SK-N-SH (cell line): ENCODE data around the gene RGS9. TPM values are rescaled to one million over a fixed set of nuclear protein-coding genes. Genes with fewer than 3 reads are reported as not detected.
A peak's percentile ranks its signal among the peaks of the same experiment; 100 is the strongest.

Source experiments
- CTCF ChIA-PET: fragments of 300-600, 350-600 bp; formaldehyde crosslinking; extraction: SDS; loops from one replicate; lab custom pipeline; 2021; lab: Yijun Ruan, JAX
- POLR2A ChIA-PET: fragments of 350-600 bp; sonication (Branson Sonifier 250); formaldehyde crosslinking; extraction: SDS; loops from one replicate; lab custom pipeline; 2020; ENCODE audit warnings: antibody characterized with exemption, inconsistent platforms; lab: Yijun Ruan, JAX
- DNase-seq: peaks from one replicate; pipeline ENCODE4 v3.0.0; 2012
- H2AFZ ChIP-seq: fragments of 200-600 bp; sonication (generic); 2 replicates; pipeline ENCODE4 v1.8.1; 2016; ENCODE audit warnings: antibody characterized with exemption, mild to moderate bottlenecking, low read depth
- H3F3A ChIP-seq: fragments of 200-600 bp; sonication (generic); replicated peaks from 2 replicates; pipeline ENCODE3; 2016; ENCODE audit warnings: antibody characterized with exemption, mild to moderate bottlenecking; ENCODE audit not compliant: insufficient read depth
- H3K27ac ChIP-seq, 2 experiments: fragments of 200-500 bp in 1 of 2; fragments of 200-600 bp in 1 of 2; sonication (Bioruptor generic) in 1 of 2; sonication (generic), shearing (Covaris generic) in 1 of 2; 2 replicates each; pipeline versions ENCODE4 v1.5.1 to v1.6.1; 2014 to 2016; ENCODE audit warnings: low read depth in 2 of 2, inconsistent platforms in 1 of 2, low read length in 1 of 2, mild to moderate bottlenecking in 1 of 2, mixed read lengths in 1 of 2
- H3K27me3 ChIP-seq: fragments of 200-600 bp; sonication (generic), shearing (Covaris generic); 2 replicates; pipeline ENCODE4 v1.6.1; 2016; ENCODE audit warnings: mixed run types; ENCODE audit not compliant: insufficient read depth
- H3K36me3 ChIP-seq, 2 experiments: fragments of 200-500 bp in 1 of 2; fragments of 200-600 bp in 1 of 2; sonication (Bioruptor generic) in 1 of 2; sonication (generic) in 1 of 2; replicated peaks in 1 of 2; 2 replicates each; pipeline versions ENCODE3 to v1.5.1; 2014 to 2016; ENCODE audit warnings: low read length in 1 of 2, mild to moderate bottlenecking in 1 of 2; ENCODE audit not compliant: insufficient read depth in 2 of 2, control insufficient read depth in 1 of 2
- H3K4me1 ChIP-seq, 2 experiments: fragments of 200-500 bp in 1 of 2; fragments of 200-600 bp in 1 of 2; sonication (Bioruptor generic) in 1 of 2; sonication (generic), shearing (Covaris generic) in 1 of 2; 2 replicates each; pipeline versions ENCODE4 v1.5.1 to v1.6.1; 2014 to 2016; ENCODE audit warnings: low read depth in 1 of 2, low read length in 1 of 2, mixed run types in 1 of 2; ENCODE audit not compliant: insufficient read depth in 2 of 2, control insufficient read depth in 1 of 2
- H3K4me2 ChIP-seq: fragments of 200-600 bp; sonication (generic), shearing (Covaris generic); 2 replicates; pipeline ENCODE4 v1.6.1; 2017; ENCODE audit warnings: mixed run types
- H3K4me3 ChIP-seq, 2 experiments: fragments of 200-500 bp in 1 of 2; fragments of 200-600 bp in 1 of 2; sonication (Bioruptor generic) in 1 of 2; sonication (generic), shearing (Covaris generic) in 1 of 2; 2 replicates each; pipeline versions ENCODE4 v1.5.1 to v1.8.1; 2014 to 2016; ENCODE audit warnings: low read depth in 2 of 2, inconsistent platforms in 1 of 2, low read length in 1 of 2, mild to moderate bottlenecking in 1 of 2, mixed read lengths in 1 of 2, moderate library complexity in 1 of 2
- H3K79me2 ChIP-seq: fragments of 200-600 bp; sonication (generic); 2 replicates; pipeline ENCODE4 v1.8.1; 2017; ENCODE audit warnings: mild to moderate bottlenecking; ENCODE audit not compliant: insufficient read depth
- H3K9ac ChIP-seq: fragments of 200-600 bp; sonication (generic); 2 replicates; pipeline ENCODE4 v1.6.1; 2017; ENCODE audit warnings: mixed run types
- H3K9me2 ChIP-seq: fragments of 200-600 bp; sonication (generic); 2 replicates; pipeline ENCODE4 v1.6.1; 2017; ENCODE audit warnings: mixed run types
- H3K9me3 ChIP-seq: fragments of 200-600 bp; sonication (generic); 2 replicates; pipeline ENCODE4 v1.6.1; 2017; ENCODE audit warnings: mixed run types, mild to moderate bottlenecking, moderate library complexity
- H4K20me1 ChIP-seq: fragments of 200-600 bp; sonication (generic); 2 replicates; pipeline ENCODE4 v1.6.1; 2017; ENCODE audit warnings: mild to moderate bottlenecking, mixed run types; ENCODE audit not compliant: insufficient read depth
- CHD2 ChIP-seq: fragments of 150-350 bp; IDR thresholded peaks from 2 replicates; pipeline ENCODE4 v1.6.1; 2018; ENCODE audit warnings: low read length; ENCODE audit not compliant: partially characterized antibody
- EP300 ChIP-seq, 2 experiments: IDR thresholded peaks; 2 replicates each; pipeline versions ENCODE4 v1.4.0 to v1.6.1; 2012; ENCODE audit warnings: borderline replicate concordance in 1 of 2, low read depth in 1 of 2, low read length in 1 of 2
- EZH2phosphoT487 ChIP-seq: fragments of 200-600 bp; sonication (generic); IDR thresholded peaks from 2 replicates; pipeline ENCODE4 v1.6.1; 2017; ENCODE audit warnings: low read depth, mixed run types, mild to moderate bottlenecking, antibody characterized with exemption, moderate library complexity, borderline replicate concordance
- FOSL2 ChIP-seq: IDR thresholded peaks from 2 replicates; pipeline ENCODE4 v1.4.0; 2012; ENCODE audit warnings: low read depth, mild to moderate bottlenecking, moderate library complexity, borderline replicate concordance
- FOXJ3 ChIP-seq: sonication (generic); formaldehyde crosslinking; IDR thresholded peaks from 2 replicates; pipeline ENCODE4 v1.5.1; 2020; ENCODE audit warnings: mild to moderate bottlenecking, missing genetic modification reagents
- FOXM1 ChIP-seq: IDR thresholded peaks from 2 replicates; pipeline ENCODE4 v1.4.0; 2012; ENCODE audit warnings: low read depth, mild to moderate bottlenecking
- GABPA ChIP-seq: IDR thresholded peaks from 2 replicates; pipeline ENCODE4 v1.4.0; 2012; ENCODE audit warnings: low read depth, mild to moderate bottlenecking
- GATA2 ChIP-seq: sonication (generic); formaldehyde crosslinking; IDR thresholded peaks from 2 replicates; pipeline ENCODE4 v1.5.0; 2020; ENCODE audit warnings: mild to moderate bottlenecking, missing genetic modification reagents
- IRF3 ChIP-seq: fragments of 150-350 bp; IDR thresholded peaks from 2 replicates; pipeline ENCODE4 v1.6.1; 2016; ENCODE audit warnings: mild to moderate bottlenecking, low read depth, low read length
- JUND ChIP-seq: IDR thresholded peaks from 2 replicates; pipeline ENCODE4 v1.4.0; 2012
- MEF2A ChIP-seq: IDR thresholded peaks from 2 replicates; pipeline ENCODE4 v1.4.0; 2012; ENCODE audit warnings: low read depth, borderline replicate concordance
- MXI1 ChIP-seq: IDR thresholded peaks from 2 replicates; pipeline ENCODE4 v1.6.1; 2012; ENCODE audit warnings: mild to moderate bottlenecking, low read depth, low read length, improper control_type of control experiment
- NFIC ChIP-seq: IDR thresholded peaks from 2 replicates; pipeline ENCODE4 v1.4.0; 2012; ENCODE audit warnings: borderline replicate concordance
- NRF1 ChIP-seq: IDR thresholded peaks from 2 replicates; pipeline ENCODE4 v1.6.1; 2012; ENCODE audit warnings: low read depth, mild to moderate bottlenecking, low read length
- POLR2AphosphoS5 ChIP-seq: IDR thresholded peaks from 2 replicates; pipeline ENCODE4 v1.6.1; 2012; ENCODE audit warnings: low read depth, low read length
- RFX5 ChIP-seq: IDR thresholded peaks from 2 replicates; pipeline ENCODE4 v1.6.1; 2012; ENCODE audit warnings: mild to moderate bottlenecking, improper control_type of control experiment, low read length
- SIN3A ChIP-seq: IDR thresholded peaks from 2 replicates; pipeline ENCODE4 v1.6.1; 2012; ENCODE audit warnings: low read depth, mild to moderate bottlenecking, low read length, moderate library complexity, borderline replicate concordance
- SMC3 ChIP-seq: IDR thresholded peaks from 2 replicates; pipeline ENCODE4 v1.6.1; 2012; ENCODE audit warnings: low read depth, low read length, improper control_type of control experiment
- TAF1 ChIP-seq: IDR thresholded peaks from 2 replicates; pipeline ENCODE4 v1.6.1; 2012; ENCODE audit warnings: low read depth, mild to moderate bottlenecking, low read length, moderate library complexity, borderline replicate concordance
- USF1 ChIP-seq: IDR thresholded peaks from 2 replicates; pipeline ENCODE4 v1.4.0; 2012; ENCODE audit warnings: low read depth, borderline replicate concordance
- ZBTB33 ChIP-seq: IDR thresholded peaks from 2 replicates; pipeline ENCODE4 v1.4.0; 2012; ENCODE audit warnings: low read depth, borderline replicate concordance
- WGBS: methylation state at CpG from one replicate; pipeline ENCODE4 v1.1.6; 2017; ENCODE audit warnings: low lambda C conversion rate; 5-methylcytosine and 5-hydroxymethylcytosine counted together
- polyA plus RNA-seq, 3 experiments: library from polyadenylated mRNA; depleted of rRNA; stranded (reverse); fragments of >200 nt; gene quantifications; 2 replicates each; pipeline ENCODE4 v1.2.3, GENCODE V29; 2012
- TF ChIP-seq, protein P1 (sequence below): IDR thresholded peaks from 2 replicates; pipeline ENCODE4 v1.4.0; 2012; ENCODE audit warnings: low read depth
- TF ChIP-seq, protein P2 (sequence below): fragments of 150-350 bp; IDR thresholded peaks from 2 replicates; pipeline ENCODE4 v1.6.1; 2017; ENCODE audit warnings: antibody characterized with exemption, low read length, low read depth, borderline replicate concordance
- TF ChIP-seq, protein P3 (sequence below): fragments of 200-600 bp; sonication (generic); IDR thresholded peaks from 2 replicates; pipeline ENCODE4 v1.6.1; 2017; ENCODE audit warnings: antibody characterized with exemption, mild to moderate bottlenecking, moderate library complexity
- TF ChIP-seq, protein P4 (sequence below): IDR thresholded peaks from 2 replicates; pipeline ENCODE4; 2012

Gene RGS9
- polyA plus RNA-seq, 1 of the 3 experiments (the other 2 are of a cell fraction): 1.4 TPM

DNA sequence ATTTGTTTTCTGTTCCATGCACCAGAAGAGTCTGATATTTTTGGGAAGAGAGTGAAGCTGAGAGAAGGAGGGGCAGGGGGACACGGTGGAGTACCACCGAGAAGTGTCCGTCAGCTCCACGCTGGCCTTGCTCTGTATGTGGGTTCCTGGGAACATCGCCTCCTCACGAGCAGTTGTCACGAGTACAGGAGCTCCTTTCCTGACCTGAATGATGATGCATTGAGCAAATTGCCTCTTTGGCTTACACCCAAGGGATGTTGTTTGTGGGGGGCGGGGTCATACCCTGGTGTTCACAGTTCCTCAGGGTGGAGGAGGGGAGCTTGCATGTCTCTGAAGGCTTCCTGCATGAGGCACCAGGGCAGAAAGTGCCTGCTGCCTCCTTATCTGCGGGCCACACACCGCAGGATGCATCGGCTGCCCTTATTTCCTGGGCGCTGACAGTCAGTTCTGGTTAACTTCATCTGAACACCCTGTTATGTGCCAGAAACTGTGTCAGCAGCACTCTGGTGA, 36.2 kb downstream of the RGS9 start:
- POLR2A ChIA-PET: interaction anchor here (0.8 to 1.1 kb wide), 2 partner anchors 12 to 50 kb away, joined by 3 to 4 read pairs; no protein-coding TSS in a partner anchor
- no peak overlapping the region for H2AFZ ChIP-seq
- TF ChIP-seq, protein P1, sequence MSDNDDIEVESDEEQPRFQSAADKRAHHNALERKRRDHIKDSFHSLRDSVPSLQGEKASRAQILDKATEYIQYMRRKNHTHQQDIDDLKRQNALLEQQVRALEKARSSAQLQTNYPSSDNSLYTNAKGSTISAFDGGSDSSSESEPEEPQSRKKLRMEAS: no peak
- no peak for TF ChIP-seq GATA2 (CRISPR knock-in tag)
- TF ChIP-seq EP300 (IDR thresholded peaks at IDR 0.05; ENCODE audit: borderline replicate concordance in 1 of 2, low read depth in 1 of 2, low read length in 1 of 2): 0 out of 4 replicates have a peak, but pooled peaks of 1 of the 2 experiments have one; percentile 25
- TF ChIP-seq NRF1: no peak
- TF ChIP-seq CHD2: peak; percentile 94
- TF ChIP-seq RFX5: no peak
- TF ChIP-seq EZH2phosphoT487: no peak
- peak; percentile 28; the same call in 1 of the 2 replicates for TF ChIP-seq MXI1
- TF ChIP-seq SMC3: peak; percentile 16; the same call in 1 of the 2 replicates
- no peak for TF ChIP-seq IRF3
- TF ChIP-seq POLR2AphosphoS5: no peak
- TF ChIP-seq MEF2A: no peak
- no peak for TF ChIP-seq GABPA
- no peak for TF ChIP-seq FOXM1
- peak; percentile 67; the same call in 1 of the 2 replicates for TF ChIP-seq FOXJ3
- peak; percentile 86 for TF ChIP-seq NFIC
- no peak for TF ChIP-seq ZBTB33
- TF ChIP-seq, protein P2, sequence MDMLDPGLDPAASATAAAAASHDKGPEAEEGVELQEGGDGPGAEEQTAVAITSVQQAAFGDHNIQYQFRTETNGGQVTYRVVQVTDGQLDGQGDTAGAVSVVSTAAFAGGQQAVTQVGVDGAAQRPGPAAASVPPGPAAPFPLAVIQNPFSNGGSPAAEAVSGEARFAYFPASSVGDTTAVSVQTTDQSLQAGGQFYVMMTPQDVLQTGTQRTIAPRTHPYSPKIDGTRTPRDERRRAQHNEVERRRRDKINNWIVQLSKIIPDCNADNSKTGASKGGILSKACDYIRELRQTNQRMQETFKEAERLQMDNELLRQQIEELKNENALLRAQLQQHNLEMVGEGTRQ: no peak
- TF ChIP-seq, protein P3, sequence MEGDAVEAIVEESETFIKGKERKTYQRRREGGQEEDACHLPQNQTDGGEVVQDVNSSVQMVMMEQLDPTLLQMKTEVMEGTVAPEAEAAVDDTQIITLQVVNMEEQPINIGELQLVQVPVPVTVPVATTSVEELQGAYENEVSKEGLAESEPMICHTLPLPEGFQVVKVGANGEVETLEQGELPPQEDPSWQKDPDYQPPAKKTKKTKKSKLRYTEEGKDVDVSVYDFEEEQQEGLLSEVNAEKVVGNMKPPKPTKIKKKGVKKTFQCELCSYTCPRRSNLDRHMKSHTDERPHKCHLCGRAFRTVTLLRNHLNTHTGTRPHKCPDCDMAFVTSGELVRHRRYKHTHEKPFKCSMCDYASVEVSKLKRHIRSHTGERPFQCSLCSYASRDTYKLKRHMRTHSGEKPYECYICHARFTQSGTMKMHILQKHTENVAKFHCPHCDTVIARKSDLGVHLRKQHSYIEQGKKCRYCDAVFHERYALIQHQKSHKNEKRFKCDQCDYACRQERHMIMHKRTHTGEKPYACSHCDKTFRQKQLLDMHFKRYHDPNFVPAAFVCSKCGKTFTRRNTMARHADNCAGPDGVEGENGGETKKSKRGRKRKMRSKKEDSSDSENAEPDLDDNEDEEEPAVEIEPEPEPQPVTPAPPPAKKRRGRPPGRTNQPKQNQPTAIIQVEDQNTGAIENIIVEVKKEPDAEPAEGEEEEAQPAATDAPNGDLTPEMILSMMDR: peak; percentile 22
- no peak for TF ChIP-seq USF1
- TF ChIP-seq SIN3A: no peak
- TF ChIP-seq FOSL2: no peak
- TF ChIP-seq, protein P4, sequence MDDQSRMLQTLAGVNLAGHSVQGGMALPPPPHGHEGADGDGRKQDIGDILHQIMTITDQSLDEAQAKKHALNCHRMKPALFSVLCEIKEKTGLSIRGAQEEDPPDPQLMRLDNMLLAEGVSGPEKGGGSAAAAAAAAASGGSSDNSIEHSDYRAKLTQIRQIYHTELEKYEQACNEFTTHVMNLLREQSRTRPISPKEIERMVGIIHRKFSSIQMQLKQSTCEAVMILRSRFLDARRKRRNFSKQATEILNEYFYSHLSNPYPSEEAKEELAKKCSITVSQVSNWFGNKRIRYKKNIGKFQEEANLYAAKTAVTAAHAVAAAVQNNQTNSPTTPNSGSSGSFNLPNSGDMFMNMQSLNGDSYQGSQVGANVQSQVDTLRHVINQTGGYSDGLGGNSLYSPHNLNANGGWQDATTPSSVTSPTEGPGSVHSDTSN: peak; percentile 67
- TF ChIP-seq TAF1: no peak
- TF ChIP-seq JUND: no peak

More for the DNA sequence above, 36.2 kb downstream of the RGS9 start:
- H3K9me2 ChIP-seq: no peaks in the 10 kb centered on the region
- H3K4me2 ChIP-seq: no peak overlapping the region
- no peaks in the 10 kb centered on the region for H3K36me3 ChIP-seq
- H3F3A ChIP-seq: peaks cover 6% of the 10 kb centered on the region
- H3K4me3 ChIP-seq: no peak overlapping the region
- no peaks in the 10 kb centered on the region for H3K27me3 ChIP-seq
- peak; percentile 71 for DNase-seq
- no peaks in the 10 kb centered on the region for H3K79me2 ChIP-seq
- peaks cover 0 to 22% of the 10 kb centered on the region in 2 experiments; a peak in 2 of 4 replicates for H3K4me1 ChIP-seq
- WGBS: 49% methylated on average over 11 of the region's 12 CpGs
- H3K27ac ChIP-seq: peak overlapping the region in 1 of 2 experiments; percentile 76; a peak in 2 of 4 replicates
- CTCF ChIA-PET: interaction anchor here (0.9 to 6.2 kb wide), 9 partner anchors 9 to 73 kb away, joined by 3 to 52 read pairs (median 4); partner anchors contain the start of gene RGS9
- H3K9me3 ChIP-seq: no peaks in the 10 kb centered on the region
- H4K20me1 ChIP-seq: no peaks in the 10 kb centered on the region
- H3K9ac ChIP-seq: no peak overlapping the region
